ENCODE data around the gene CTNNBL1.

Gene CTNNBL1

GRCh38 chr20:37816003-37816402 is 122.2 kb downstream of the CTNNBL1 start:
- TF ChIP-seq GATA2 (IDR thresholded peaks at IDR 0.05; ENCODE audit: low read depth, low read length) = no peak
- TF ChIP-seq GATA3 (IDR thresholded peaks at IDR 0.05; ENCODE audit: low read depth, low read length) = no peak

GRCh38 chr20:37816726-37817125 is 122.9 kb downstream of the CTNNBL1 start:
- TF ChIP-seq GATA3 (IDR thresholded peaks at IDR 0.05; ENCODE audit: low read depth, low read length) (peak; percentile 57), GATA2 (IDR thresholded peaks at IDR 0.05; ENCODE audit: low read depth, low read length) (peak; percentile 40; the same call in 1 of the 2 replicates)

GRCh38 chr20:37821696-37822095 is 127.9 kb downstream of the CTNNBL1 start:
- no peak for TF ChIP-seq GATA3 (IDR thresholded peaks at IDR 0.05; ENCODE audit: low read depth, low read length)

GRCh38 chr20:37822141-37822601 is 128.3 kb downstream of the CTNNBL1 start:
- TF ChIP-seq GATA3 (IDR thresholded peaks at IDR 0.05; ENCODE audit: low read depth, low read length) (no peak), GATA2 (IDR thresholded peaks at IDR 0.05; ENCODE audit: low read depth, low read length) (no peak)

- no peak for TF ChIP-seq GATA3 (IDR thresholded peaks at IDR 0.05; ENCODE audit: low read depth, low read length)
- TF ChIP-seq GATA2 (IDR thresholded peaks at IDR 0.05; ENCODE audit: low read depth, low read length) = no peak
Measured at GRCh38 chr20:37823296-37823980, 129.6 kb downstream of the CTNNBL1 start.

- TF ChIP-seq GATA2 (IDR thresholded peaks at IDR 0.05; ENCODE audit: low read depth, low read length) (peak; percentile 53; the same call in 1 of the 2 replicates), GATA3 (IDR thresholded peaks at IDR 0.05; ENCODE audit: low read depth, low read length) (no peak)
Measured at GRCh38 chr20:37827605-37828004, 133.8 kb downstream of the CTNNBL1 start.

- TF ChIP-seq GATA3 (IDR thresholded peaks at IDR 0.05; ENCODE audit: low read depth, low read length) (no peak), GATA2 (IDR thresholded peaks at IDR 0.05; ENCODE audit: low read depth, low read length) (no peak)
Measured at GRCh38 chr20:37828684-37829083, 134.9 kb downstream of the CTNNBL1 start.

GRCh38 chr20:37829128-37829527 is 135.3 kb downstream of the CTNNBL1 start:
- TF ChIP-seq GATA3 (IDR thresholded peaks at IDR 0.05; ENCODE audit: low read depth, low read length) (no peak), GATA2 (IDR thresholded peaks at IDR 0.05; ENCODE audit: low read depth, low read length) (no peak)

GRCh38 chr20:37833221-37833896 is 139.5 kb downstream of the CTNNBL1 start:
- TF ChIP-seq GATA2 (IDR thresholded peaks at IDR 0.05; ENCODE audit: low read depth, low read length) (0 out of 2 replicates have a peak, but pooled peaks have one; percentile 20), GATA3 (IDR thresholded peaks at IDR 0.05; ENCODE audit: low read depth, low read length) (no peak)

- TF ChIP-seq GATA2 (IDR thresholded peaks at IDR 0.05; ENCODE audit: low read depth, low read length) = no peak
- no peak for TF ChIP-seq GATA3 (IDR thresholded peaks at IDR 0.05; ENCODE audit: low read depth, low read length)
Measured at GRCh38 chr20:37836926-37837325, 143.1 kb downstream of the CTNNBL1 start.

- TF ChIP-seq GATA3 (IDR thresholded peaks at IDR 0.05; ENCODE audit: low read depth, low read length) (no peak), GATA2 (IDR thresholded peaks at IDR 0.05; ENCODE audit: low read depth, low read length) (no peak)
Measured at GRCh38 chr20:37837924-37838323, 144.1 kb downstream of the CTNNBL1 start.

GRCh38 chr20:37838769-37839431 is 145.1 kb downstream of the CTNNBL1 start:
- TF ChIP-seq GATA2 (IDR thresholded peaks at IDR 0.05; ENCODE audit: low read depth, low read length) (no peak), GATA3 (IDR thresholded peaks at IDR 0.05; ENCODE audit: low read depth, low read length) (no peak)

- TF ChIP-seq GATA3 (IDR thresholded peaks at IDR 0.05; ENCODE audit: low read depth, low read length) (no peak), GATA2 (IDR thresholded peaks at IDR 0.05; ENCODE audit: low read depth, low read length) (no peak)
Measured at GRCh38 chr20:37839432-37839827, 145.6 kb downstream of the CTNNBL1 start.

GRCh38 chr20:37839955-37840354 is 146.1 kb downstream of the CTNNBL1 start:
- TF ChIP-seq GATA3 (IDR thresholded peaks at IDR 0.05; ENCODE audit: low read depth, low read length) (no peak), GATA2 (IDR thresholded peaks at IDR 0.05; ENCODE audit: low read depth, low read length) (no peak)
